Measurements from ENCODE around the gene ELMOD2. TPM values are rescaled to one million over a fixed set of nuclear protein-coding genes. Genes with fewer than 3 reads are reported as not detected.

The ELMOD2 gene
- total RNA-seq, 3 donors from 2014 or later, result 19.2 to 25.2 (median 21.9) TPM

DNA sequence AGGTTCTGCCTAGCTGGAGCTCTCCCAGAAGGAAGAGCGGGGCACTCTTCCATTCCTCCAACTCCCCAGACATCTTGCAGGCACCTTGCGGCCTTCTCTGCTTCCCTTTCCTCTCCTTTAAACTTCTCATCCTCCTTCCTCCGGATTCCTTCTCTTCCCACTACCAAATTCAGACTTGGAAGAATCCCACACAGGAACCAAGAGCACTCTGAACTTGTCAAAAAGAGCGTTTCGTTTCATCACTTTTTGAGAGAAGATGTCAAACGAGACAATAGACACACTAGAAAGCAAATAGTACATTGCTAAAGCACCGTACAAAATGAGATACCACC lies 45.3 kb downstream of the ELMOD2 start:
- no peak for ATAC-seq
- peaks cover 11% of the 10 kb centered on the region for H3K4me1 ChIP-seq (ENCODE audit: low read depth)
- H3K9me3 ChIP-seq, result peaks cover 6% of the 10 kb centered on the region
- no peak overlapping the region for H3K4me3 ChIP-seq
- no peak for DNase-seq
- intact Hi-C loops (cut with DNase I, micrococcal nuclease), result no loop called here
- TF ChIP-seq CTCF (IDR thresholded peaks at IDR 0.05), result no peak
- no peaks in the 10 kb centered on the region for H3K36me3 ChIP-seq (ENCODE audit: low read depth)

- no peak for DNase-seq
- H3K36me3 ChIP-seq (ENCODE audit: low read depth), result no peaks in the 10 kb centered on the region
- ATAC-seq, result no peak
- intact Hi-C loops (cut with DNase I, micrococcal nuclease), result no loop called here
- peaks cover 6% of the 10 kb centered on the region for H3K9me3 ChIP-seq
- TF ChIP-seq CTCF (IDR thresholded peaks at IDR 0.05), result no peak
- H3K4me1 ChIP-seq (ENCODE audit: low read depth), result peaks cover 11% of the 10 kb centered on the region
- H3K4me3 ChIP-seq, result no peak overlapping the region
These were observed 47.7 kb downstream of the ELMOD2 start for GRCh38 chr4:140571620-140572019.

DNA sequence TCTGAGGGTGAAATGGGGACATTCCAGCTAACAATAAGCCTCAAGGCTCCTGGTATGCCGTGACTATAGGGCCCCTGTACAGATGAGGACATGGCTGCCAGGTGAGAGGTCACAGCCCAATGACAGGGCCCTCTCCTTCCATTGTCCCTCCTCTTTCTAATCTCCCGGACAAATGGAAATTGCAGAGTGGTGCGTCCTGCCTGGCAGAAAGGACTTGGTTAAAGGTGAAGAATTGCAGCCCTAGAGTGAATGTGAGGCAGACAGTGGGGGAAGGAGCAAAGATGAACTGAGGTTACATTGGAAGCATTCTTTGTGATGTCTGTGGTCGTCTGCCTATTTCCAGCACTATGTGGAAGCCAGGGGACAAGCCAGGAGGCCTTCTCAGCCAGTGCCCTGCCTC lies 51.5 kb downstream of the ELMOD2 start:
- ATAC-seq (no peak), DNase-seq (no peak)
- TF ChIP-seq CTCF (IDR thresholded peaks at IDR 0.05), result no peak
- Histone ChIP-seq H3K36me3 (ENCODE audit: low read depth) (no peaks in the 10 kb centered on the region), H3K9me3 (peaks cover 6% of the 10 kb centered on the region), H3K4me3 (no peak overlapping the region), H3K4me1 (ENCODE audit: low read depth) (no peaks in the 10 kb centered on the region)
- intact Hi-C loops (cut with DNase I, micrococcal nuclease), result no loop called here

DNA sequence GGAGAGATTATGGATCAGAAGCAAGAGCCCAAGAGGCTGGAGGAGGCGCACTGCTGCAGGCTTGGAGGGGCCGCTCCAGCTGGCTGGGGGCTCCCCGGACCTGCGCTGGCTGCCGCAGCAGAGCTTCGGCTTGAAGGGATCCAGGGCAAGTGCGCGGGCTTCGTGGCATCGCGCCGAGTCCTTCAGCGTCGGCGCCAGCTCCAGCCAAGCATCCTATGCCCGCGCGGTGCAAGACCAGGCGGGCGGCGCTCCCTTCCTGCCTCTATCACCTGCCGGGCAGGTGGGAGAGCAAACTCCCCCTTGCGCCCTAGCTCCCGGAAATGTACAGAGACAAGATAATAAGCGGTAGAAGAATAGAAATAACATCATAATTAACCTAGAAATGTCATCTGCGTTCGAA lies 55.3 kb downstream of the ELMOD2 start:
- no peak for DNase-seq
- Histone ChIP-seq H3K4me1 (ENCODE audit: low read depth) (no peaks in the 10 kb centered on the region), H3K9me3 (no peaks in the 10 kb centered on the region), H3K36me3 (ENCODE audit: low read depth) (no peaks in the 10 kb centered on the region), H3K4me3 (no peak overlapping the region)
- no peak for ATAC-seq
- intact Hi-C loops (cut with DNase I, micrococcal nuclease), result no loop called here
- TF ChIP-seq CTCF (IDR thresholded peaks at IDR 0.05), result no peak

GRCh38 chr4:140581078-140581477 lies 57.1 kb downstream of the ELMOD2 start:
- no peak for TF ChIP-seq CTCF (IDR thresholded peaks at IDR 0.05)
- H3K36me3 ChIP-seq (ENCODE audit: low read depth), result no peaks in the 10 kb centered on the region
- ATAC-seq, result no peak

DNA sequence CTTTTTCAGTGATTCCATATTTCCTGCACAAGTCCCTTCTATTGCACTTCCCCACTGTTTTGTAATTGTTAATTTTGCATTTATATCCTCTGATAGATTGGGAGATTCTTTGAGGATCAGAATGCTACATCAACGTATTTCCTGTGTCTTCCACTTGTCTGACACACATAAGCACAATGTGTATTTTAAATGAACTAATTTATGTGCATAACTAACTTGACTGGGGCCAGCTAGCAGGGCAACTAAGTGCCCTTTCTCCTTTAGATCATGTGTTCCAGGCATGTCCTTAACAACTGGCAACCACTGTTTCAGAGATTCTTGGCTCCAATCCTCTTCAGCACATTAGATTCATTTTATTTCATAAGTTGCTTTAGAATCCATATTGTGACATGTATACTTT lies 60.5 kb downstream of the ELMOD2 start:
- no peak for TF ChIP-seq CTCF (IDR thresholded peaks at IDR 0.05)
- no peaks in the 10 kb centered on the region for H3K9me3 ChIP-seq
- DNase-seq (no peak), ATAC-seq (no peak)
- H3K36me3 ChIP-seq (ENCODE audit: low read depth), result no peaks in the 10 kb centered on the region
- no peak overlapping the region for H3K4me3 ChIP-seq
- intact Hi-C loops (cut with DNase I, micrococcal nuclease), result no loop called here
- no peaks in the 10 kb centered on the region for H3K4me1 ChIP-seq (ENCODE audit: low read depth)

More at GRCh38 chr4:140581078-140581477, 57.1 kb downstream of the ELMOD2 start:
- no peak for DNase-seq
- Histone ChIP-seq H3K4me3 (no peak overlapping the region), H3K9me3 (no peaks in the 10 kb centered on the region), H3K4me1 (ENCODE audit: low read depth) (no peaks in the 10 kb centered on the region)
- intact Hi-C loops (cut with DNase I, micrococcal nuclease), result no loop called here
